GM06990 (cell line): Measurements from ENCODE around the gene ADAM10.

Source experiments
- DNase-seq: peaks from one replicate; pipeline ENCODE4 v3.0.0-alpha.2; 2011; ENCODE audit not compliant: insufficient read length; ENCODE audit errors: extremely low read depth
- H3K27me3 ChIP-seq: replicated peaks from 2 replicates; pipeline ENCODE4 v1.6.0; 2011; ENCODE audit warnings: low read length; ENCODE audit not compliant: control insufficient read depth, insufficient read depth
- H3K36me3 ChIP-seq: 2 replicates; pipeline ENCODE4 v1.5.1; 2011; ENCODE audit warnings: low read length; ENCODE audit not compliant: control insufficient read depth, insufficient read depth
- H3K4me3 ChIP-seq: replicated peaks from 2 replicates; pipeline ENCODE4 v1.5.1; 2011; ENCODE audit warnings: low read depth, mild to moderate bottlenecking, control low read depth, low read length
- TF ChIP-seq, protein P1 (sequence below): IDR thresholded peaks from 2 replicates; pipeline ENCODE4 v1.5.1; 2011; ENCODE audit warnings: low read length, control low read depth, mild to moderate bottlenecking, inconsistent platforms; ENCODE audit not compliant: insufficient read depth, poor library complexity, severe bottlenecking

ADAM10 gene

DNA sequence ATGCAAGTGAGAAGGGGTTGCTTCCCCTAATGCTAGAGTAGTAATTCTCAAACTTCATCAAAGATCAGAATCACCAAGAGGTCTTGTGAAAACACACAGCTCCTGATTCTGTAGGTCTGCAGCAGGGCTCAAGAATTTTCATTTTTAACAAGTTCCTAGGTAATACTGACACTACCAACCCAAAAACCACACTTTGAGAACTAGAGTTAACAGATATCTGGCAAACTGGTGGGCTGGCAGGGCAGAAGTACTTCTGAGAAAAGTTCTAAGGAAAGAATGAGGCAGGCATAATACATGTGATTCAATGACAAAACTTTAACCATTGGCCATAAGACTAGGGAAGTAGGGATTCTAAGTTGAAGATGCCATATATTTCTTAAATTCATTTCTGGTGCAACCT lies 12.8 kb upstream of the ADAM10 start:
- DNase-seq, result no peak
- no peaks in the 10 kb centered on the region for H3K27me3 ChIP-seq
- TF ChIP-seq, protein P1, sequence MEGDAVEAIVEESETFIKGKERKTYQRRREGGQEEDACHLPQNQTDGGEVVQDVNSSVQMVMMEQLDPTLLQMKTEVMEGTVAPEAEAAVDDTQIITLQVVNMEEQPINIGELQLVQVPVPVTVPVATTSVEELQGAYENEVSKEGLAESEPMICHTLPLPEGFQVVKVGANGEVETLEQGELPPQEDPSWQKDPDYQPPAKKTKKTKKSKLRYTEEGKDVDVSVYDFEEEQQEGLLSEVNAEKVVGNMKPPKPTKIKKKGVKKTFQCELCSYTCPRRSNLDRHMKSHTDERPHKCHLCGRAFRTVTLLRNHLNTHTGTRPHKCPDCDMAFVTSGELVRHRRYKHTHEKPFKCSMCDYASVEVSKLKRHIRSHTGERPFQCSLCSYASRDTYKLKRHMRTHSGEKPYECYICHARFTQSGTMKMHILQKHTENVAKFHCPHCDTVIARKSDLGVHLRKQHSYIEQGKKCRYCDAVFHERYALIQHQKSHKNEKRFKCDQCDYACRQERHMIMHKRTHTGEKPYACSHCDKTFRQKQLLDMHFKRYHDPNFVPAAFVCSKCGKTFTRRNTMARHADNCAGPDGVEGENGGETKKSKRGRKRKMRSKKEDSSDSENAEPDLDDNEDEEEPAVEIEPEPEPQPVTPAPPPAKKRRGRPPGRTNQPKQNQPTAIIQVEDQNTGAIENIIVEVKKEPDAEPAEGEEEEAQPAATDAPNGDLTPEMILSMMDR, result no peak
- H3K36me3 ChIP-seq, result no peaks in the 10 kb centered on the region
- H3K4me3 ChIP-seq, result no peak overlapping the region

DNA sequence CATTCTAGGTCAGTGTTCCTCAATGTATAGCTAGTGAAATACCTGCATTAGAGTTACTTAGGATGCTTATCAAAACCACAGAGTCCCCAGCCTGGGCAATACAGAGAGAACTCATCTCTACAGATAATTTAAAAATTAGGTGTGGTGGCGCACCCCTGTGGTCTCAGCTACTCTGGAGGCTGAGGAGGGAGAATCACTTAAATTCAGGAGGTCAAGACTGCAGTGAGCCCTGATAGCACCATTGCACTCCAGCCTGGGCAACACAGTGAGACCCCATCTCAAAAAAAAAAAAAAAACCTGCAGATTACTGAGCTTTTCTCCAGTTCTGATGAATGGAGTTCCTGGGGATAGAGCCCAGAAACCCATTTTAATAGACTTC lies 11.5 kb upstream of the ADAM10 start:
- no peaks in the 10 kb centered on the region for H3K27me3 ChIP-seq
- TF ChIP-seq, protein P1, result no peak
- no peak for DNase-seq
- no peaks in the 10 kb centered on the region for H3K36me3 ChIP-seq
- H3K4me3 ChIP-seq, result no peak overlapping the region

DNA sequence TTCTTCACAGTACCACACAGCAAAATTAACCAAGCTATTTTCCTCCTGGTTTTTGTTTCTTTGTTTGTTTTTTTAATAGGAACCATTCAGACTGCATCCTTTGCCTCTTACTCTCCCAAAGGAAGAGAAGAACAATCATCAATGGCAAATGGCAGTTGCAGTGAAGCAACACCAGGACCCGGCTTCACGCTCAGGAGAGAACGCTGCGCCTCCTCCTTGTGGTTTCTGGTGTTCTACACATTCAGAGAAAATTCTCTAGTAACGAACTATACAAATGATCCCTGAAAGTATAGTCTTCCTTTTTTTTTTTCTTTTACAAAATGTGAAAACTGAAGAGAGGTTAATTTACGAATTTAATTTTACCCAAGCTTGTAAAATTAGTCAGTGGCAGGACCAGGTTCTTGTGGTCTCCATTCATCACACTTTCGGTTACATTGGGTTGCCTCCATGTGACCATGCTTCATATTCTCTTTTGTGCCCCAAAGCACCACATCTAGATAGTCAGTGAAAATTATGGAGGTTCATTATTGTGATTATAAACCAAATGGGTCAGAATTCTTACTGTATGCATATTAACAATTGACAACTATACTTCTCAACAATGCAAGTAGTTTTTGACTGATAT lies 11.0 kb upstream of the ADAM10 start:
- TF ChIP-seq, protein P1, result no peak
- no peaks in the 10 kb centered on the region for H3K36me3 ChIP-seq
- DNase-seq, result no peak

DNA sequence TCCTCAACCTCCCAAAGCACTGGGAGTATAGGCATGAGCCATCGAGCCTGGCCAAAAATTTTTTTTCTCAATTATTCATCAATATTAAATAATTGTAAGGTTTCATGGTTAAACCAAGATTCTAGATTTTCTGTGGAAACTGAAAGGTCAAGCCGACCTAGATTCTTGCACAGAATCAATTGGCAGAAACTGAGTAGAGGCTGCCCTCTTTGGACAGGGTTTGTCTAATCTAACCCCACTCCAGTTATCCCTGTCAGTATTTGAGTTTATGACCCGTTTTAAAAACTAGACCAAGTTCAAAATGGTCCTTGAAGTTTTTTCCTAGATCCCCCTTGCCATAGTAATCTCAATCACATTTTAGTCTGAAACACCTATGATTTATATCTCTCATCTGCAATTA lies 8.6 kb upstream of the ADAM10 start:
- TF ChIP-seq, protein P1, result peak; percentile 51
- no peaks in the 10 kb centered on the region for H3K36me3 ChIP-seq
- no peaks in the 10 kb centered on the region for H3K27me3 ChIP-seq
- no peak overlapping the region for H3K4me3 ChIP-seq
- no peak for DNase-seq

More for the DNA sequence above, 11.0 kb upstream of the ADAM10 start:
- Histone ChIP-seq H3K27me3 (no peaks in the 10 kb centered on the region), H3K4me3 (no peak overlapping the region)

DNA sequence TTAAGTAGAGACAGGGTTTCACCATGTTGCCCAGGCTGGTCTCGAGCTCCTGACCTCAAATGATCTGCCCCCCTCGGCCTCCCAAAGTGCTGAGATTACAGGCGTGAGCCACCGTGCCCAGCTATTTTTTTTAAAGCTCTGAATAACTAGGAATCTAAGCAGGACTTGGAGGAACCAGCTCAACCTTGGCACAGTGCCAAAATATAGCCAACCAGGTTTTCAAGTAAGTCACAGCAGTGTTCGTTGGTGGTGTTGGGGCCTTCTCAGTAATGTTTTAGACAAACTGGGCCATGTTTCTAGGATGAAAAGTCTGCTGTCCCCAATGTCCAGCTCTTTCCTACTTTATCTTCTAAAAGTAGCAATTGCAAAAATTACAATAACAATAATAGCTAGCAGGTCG lies 6.4 kb upstream of the ADAM10 start:
- no peak for DNase-seq
- H3K4me3 ChIP-seq, result no peak overlapping the region
- H3K36me3 ChIP-seq, result no peaks in the 10 kb centered on the region
- TF ChIP-seq, protein P1, result no peak
- no peaks in the 10 kb centered on the region for H3K27me3 ChIP-seq

DNA sequence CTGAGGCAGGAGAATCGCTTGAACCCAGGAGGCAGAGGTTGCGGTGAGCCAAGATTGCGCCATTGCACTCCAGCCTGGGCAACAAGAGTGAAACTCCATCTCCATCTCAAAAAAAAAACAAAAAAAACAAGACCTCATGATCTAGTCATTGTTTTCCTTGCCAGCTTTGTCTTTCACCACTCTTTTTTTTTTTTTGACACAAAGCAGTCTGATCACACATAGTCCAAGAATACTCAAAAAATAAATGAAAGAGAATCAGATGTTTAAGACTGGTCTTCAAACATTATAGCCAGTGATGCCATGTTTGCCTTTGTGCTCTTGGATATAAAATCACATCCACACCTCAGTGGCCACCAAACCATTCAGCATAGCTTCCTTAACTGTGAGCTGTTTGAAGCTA lies 5.8 kb upstream of the ADAM10 start:
- Histone ChIP-seq H3K36me3 (no peaks in the 10 kb centered on the region), H3K4me3 (no peak overlapping the region), H3K27me3 (no peaks in the 10 kb centered on the region)
- no peak for DNase-seq
- TF ChIP-seq, protein P1, result no peak
